Smooth muscle cell (in vitro differentiated cells): ENCODE results near the gene PHACTR1. TPM values are rescaled to one million over a fixed set of nuclear protein-coding genes. Genes with fewer than 3 reads are reported as not detected.

Source experiments
- DNase-seq: peaks from one replicate; lab custom pipeline; 2025; ENCODE audit not compliant: unreplicated experiment; lab: John Stamatoyannopoulos, UW
- H2AFZ ChIP-seq: fragments of 200-600 bp; sonication (generic); 2 replicates; pipeline ENCODE4 v1.6.0; 2016; ENCODE audit warnings: antibody characterized with exemption, low read depth, mild to moderate bottlenecking
- H3F3A ChIP-seq: fragments of 200-600 bp; sonication (generic); 2 replicates; pipeline ENCODE4 v1.6.0; 2017; ENCODE audit warnings: antibody characterized with exemption, low read depth
- H3K27ac ChIP-seq: fragments of 200-600 bp; sonication (generic); 2 replicates; pipeline ENCODE4 v1.5.1; 2016; ENCODE audit warnings: low read depth, mild to moderate bottlenecking
- H3K27me3 ChIP-seq: fragments of 200-600 bp; sonication (generic); 2 replicates; pipeline ENCODE4 v1.6.1; 2016; ENCODE audit warnings: low read depth, mild to moderate bottlenecking
- H3K36me3 ChIP-seq: fragments of 200-600 bp; sonication (generic); 2 replicates; pipeline ENCODE4 v1.5.1; 2016; ENCODE audit warnings: low read depth
- H3K4me1 ChIP-seq: fragments of 200-600 bp; sonication (generic); 2 replicates; pipeline ENCODE4 v1.5.1; 2016; ENCODE audit warnings: low read depth
- H3K4me2 ChIP-seq: fragments of 200-600 bp; sonication (generic); 2 replicates; pipeline ENCODE4 v1.6.0; 2016; ENCODE audit warnings: mild to moderate bottlenecking
- H3K4me3 ChIP-seq: fragments of 200-600 bp; sonication (generic); 2 replicates; pipeline ENCODE4 v1.5.1; 2016; ENCODE audit warnings: mild to moderate bottlenecking
- H3K79me2 ChIP-seq: fragments of 200-600 bp; sonication (generic); 2 replicates; pipeline ENCODE4 v1.6.0; 2016; ENCODE audit warnings: low read depth, mild to moderate bottlenecking
- H3K9ac ChIP-seq: fragments of 200-600 bp; sonication (generic); 2 replicates; pipeline ENCODE4 v1.6.0; 2016; ENCODE audit warnings: low read depth
- H3K9me3 ChIP-seq: fragments of 200-600 bp; sonication (generic); replicated peaks from 2 replicates; pipeline ENCODE4 v1.5.1; 2016; ENCODE audit warnings: low read depth
- H4K20me1 ChIP-seq: fragments of 200-600 bp; sonication (generic); 2 replicates; pipeline ENCODE4 v1.6.0; 2016; ENCODE audit warnings: low read depth
- WGBS: methylation state at CpG from one replicate; pipeline ENCODE4 v1.1.7; 2016; ENCODE audit warnings: low lambda C conversion rate; 5-methylcytosine and 5-hydroxymethylcytosine counted together
- polyA plus RNA-seq: library from polyadenylated mRNA; unstranded; fragments of >200 nt; fragmentation: Nextera tagmentation; extraction: Ambion mirVana; gene quantifications from 2 replicates; pipeline ENCODE4 v1.2.1, GENCODE V29; 2016
- total RNA-seq: library from RNA; depleted of rRNA; stranded (reverse); fragments of >200 nt; gene quantifications from 2 replicates; pipeline ENCODE4 v1.2.3, GENCODE V29; 2014
- TF ChIP-seq, protein P1 (sequence below): fragments of 200-600 bp; sonication (generic); IDR thresholded peaks from 2 replicates; pipeline ENCODE4 v1.5.1; 2017; ENCODE audit warnings: borderline replicate concordance, mild to moderate bottlenecking, antibody characterized with exemption; ENCODE audit not compliant: insufficient read depth, poor library complexity, severe bottlenecking

Gene PHACTR1
- total and polyA plus RNA-seq, 2 experiments from 2014 or later: 0.09 to 0.67 TPM

DNA sequence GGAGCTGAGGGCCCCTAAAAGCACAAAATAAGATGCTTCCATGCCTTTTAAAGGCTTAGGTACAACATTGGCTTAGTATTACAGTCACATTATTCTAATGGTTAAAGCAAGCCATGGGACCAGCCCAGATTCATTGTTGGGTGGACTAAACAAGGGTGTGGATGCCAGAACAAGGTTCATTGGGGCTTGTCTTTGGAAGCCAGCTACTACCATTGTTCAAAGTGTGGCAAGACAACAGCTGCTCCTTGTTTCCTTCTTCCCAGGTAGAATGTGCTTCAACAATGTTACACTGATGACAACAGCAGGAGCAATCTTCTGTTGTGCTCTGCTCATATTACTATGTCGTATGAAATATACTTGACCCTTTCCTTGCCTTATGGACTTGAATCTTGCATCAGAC, 350.3 kb downstream of the PHACTR1 start:
- H2AFZ ChIP-seq: no peak overlapping the region
- no peaks in the 10 kb centered on the region for H3F3A ChIP-seq
- H3K9ac ChIP-seq: no peak overlapping the region
- H3K79me2 ChIP-seq: no peaks in the 10 kb centered on the region
- no peak overlapping the region for H3K4me2 ChIP-seq
- H3K27me3 ChIP-seq: peaks cover 33% of the 10 kb centered on the region
- H3K36me3 ChIP-seq: no peaks in the 10 kb centered on the region
- no peak overlapping the region for H3K4me3 ChIP-seq
- H3K9me3 ChIP-seq: no peaks in the 10 kb centered on the region
- H4K20me1 ChIP-seq: no peaks in the 10 kb centered on the region
- 90% methylated on average over 1 of the region's 1 CpG for WGBS
- no peak for DNase-seq
- TF ChIP-seq, protein P1, sequence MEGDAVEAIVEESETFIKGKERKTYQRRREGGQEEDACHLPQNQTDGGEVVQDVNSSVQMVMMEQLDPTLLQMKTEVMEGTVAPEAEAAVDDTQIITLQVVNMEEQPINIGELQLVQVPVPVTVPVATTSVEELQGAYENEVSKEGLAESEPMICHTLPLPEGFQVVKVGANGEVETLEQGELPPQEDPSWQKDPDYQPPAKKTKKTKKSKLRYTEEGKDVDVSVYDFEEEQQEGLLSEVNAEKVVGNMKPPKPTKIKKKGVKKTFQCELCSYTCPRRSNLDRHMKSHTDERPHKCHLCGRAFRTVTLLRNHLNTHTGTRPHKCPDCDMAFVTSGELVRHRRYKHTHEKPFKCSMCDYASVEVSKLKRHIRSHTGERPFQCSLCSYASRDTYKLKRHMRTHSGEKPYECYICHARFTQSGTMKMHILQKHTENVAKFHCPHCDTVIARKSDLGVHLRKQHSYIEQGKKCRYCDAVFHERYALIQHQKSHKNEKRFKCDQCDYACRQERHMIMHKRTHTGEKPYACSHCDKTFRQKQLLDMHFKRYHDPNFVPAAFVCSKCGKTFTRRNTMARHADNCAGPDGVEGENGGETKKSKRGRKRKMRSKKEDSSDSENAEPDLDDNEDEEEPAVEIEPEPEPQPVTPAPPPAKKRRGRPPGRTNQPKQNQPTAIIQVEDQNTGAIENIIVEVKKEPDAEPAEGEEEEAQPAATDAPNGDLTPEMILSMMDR: no peak
- no peak overlapping the region for H3K27ac ChIP-seq
- H3K4me1 ChIP-seq: no peaks in the 10 kb centered on the region

DNA sequence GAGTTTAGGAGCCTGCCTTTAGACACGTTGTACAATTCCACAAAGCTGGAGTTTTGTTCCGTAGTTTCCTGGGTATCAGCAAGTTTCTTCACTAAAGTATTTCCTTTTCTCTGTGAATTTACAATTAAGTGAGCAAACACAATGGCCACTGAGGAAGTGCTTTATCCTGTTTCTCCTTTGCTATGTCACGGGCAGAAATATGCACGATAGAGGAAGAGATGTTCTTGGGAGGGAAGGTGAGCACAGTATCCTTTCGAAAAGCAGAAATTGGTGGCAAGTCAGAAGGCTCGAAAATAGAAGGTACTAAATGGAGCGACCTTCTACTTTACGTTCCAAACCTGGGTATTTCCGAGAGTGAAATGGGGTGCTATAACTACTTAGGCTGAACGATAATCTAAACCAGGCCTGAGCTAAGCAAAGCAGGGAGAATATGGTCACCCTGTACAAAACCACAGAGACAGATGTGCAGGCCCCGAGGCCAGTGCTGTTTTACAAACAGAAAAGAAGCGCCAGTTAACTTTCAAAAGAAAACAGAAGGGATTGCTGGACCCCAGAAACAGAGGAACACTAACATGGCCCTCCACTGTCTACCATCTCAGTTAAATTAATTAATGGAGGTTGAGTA, 352.1 kb downstream of the PHACTR1 start:
- H2AFZ ChIP-seq: no peak overlapping the region
- no peak overlapping the region for H3K9ac ChIP-seq
- H3K4me1 ChIP-seq: no peaks in the 10 kb centered on the region
- 86% methylated on average over 12 of the region's 12 CpGs for WGBS
- no peak overlapping the region for H3K4me3 ChIP-seq
- no peak overlapping the region for H3K27ac ChIP-seq
- no peak for DNase-seq
- no peaks in the 10 kb centered on the region for H3F3A ChIP-seq
- peaks cover 37% of the 10 kb centered on the region for H3K27me3 ChIP-seq
- H3K4me2 ChIP-seq: no peak overlapping the region
- TF ChIP-seq, protein P1: no peak
- H3K79me2 ChIP-seq: no peaks in the 10 kb centered on the region
- H4K20me1 ChIP-seq: no peaks in the 10 kb centered on the region
- H3K36me3 ChIP-seq: no peaks in the 10 kb centered on the region
- H3K9me3 ChIP-seq: no peaks in the 10 kb centered on the region

DNA sequence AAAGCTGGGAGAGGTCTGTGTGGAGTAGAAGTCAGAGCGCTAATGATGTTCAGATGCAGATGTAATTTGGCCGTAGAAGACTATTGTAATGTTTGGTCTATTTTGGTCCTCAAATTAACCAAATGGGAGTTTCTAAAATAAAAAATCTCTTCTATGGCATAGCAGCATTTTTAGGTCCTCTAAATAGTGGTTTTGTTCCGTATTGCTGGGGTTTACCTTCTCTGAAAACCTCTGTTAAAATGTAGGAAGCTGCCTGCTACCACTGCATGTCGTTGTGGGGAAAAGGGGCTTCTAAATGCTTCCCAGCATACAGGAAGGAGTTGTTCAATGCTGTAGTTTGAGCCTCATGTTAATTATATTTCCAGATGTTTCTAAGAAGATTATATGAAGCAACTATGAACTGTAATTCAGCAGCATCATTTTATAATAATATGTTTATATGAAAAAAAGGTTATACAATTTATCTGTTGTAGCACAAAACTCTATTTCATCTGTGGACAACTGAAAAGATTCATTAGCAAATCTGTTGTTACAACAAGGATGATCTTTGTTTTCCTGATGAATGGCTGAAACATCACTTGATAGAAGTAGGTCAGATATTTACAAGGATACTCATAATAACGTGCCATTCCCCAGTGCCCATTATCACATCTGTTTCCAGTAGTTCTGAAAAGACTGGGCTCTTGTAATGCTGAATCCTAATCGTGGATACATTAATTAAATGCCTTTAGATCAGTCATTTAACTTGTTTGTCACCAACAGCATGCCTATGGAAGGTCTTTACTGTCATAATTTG, 355.2 kb downstream of the PHACTR1 start:
- no peaks in the 10 kb centered on the region for H3K79me2 ChIP-seq
- 84% methylated on average over 6 of the region's 6 CpGs for WGBS
- TF ChIP-seq, protein P1: no peak
- H3K9me3 ChIP-seq: no peaks in the 10 kb centered on the region
- H2AFZ ChIP-seq: no peak overlapping the region
- H3K27ac ChIP-seq: no peak overlapping the region
- H3K27me3 ChIP-seq: peaks cover 64% of the 10 kb centered on the region
- H3K9ac ChIP-seq: no peak overlapping the region
- DNase-seq: no peak
- H4K20me1 ChIP-seq: no peaks in the 10 kb centered on the region
- no peaks in the 10 kb centered on the region for H3K36me3 ChIP-seq
- no peak overlapping the region for H3K4me2 ChIP-seq
- H3K4me1 ChIP-seq: peaks cover 6% of the 10 kb centered on the region
- no peak overlapping the region for H3K4me3 ChIP-seq
- H3F3A ChIP-seq: no peaks in the 10 kb centered on the region
